HK-2 (cell line): Measurements from ENCODE around the gene ZDHHC19.
"Not testable (repeated sequence)": the region's sequence is repeated elsewhere in the genome, so short reads cannot be mapped to it uniquely, and the experiment has no call there.

Experiments used
- DNase-seq: peaks from one replicate; pipeline ENCODE4 v3.0.0-alpha.2; 2018; ENCODE audit not compliant: unreplicated experiment

ZDHHC19 gene

GRCh38 chr3:196210673-196211556 lies at the start of gene ZDHHC19:
ZDHHC19 (minus strand) TSS chr3:196211400; CDS start chr3:196211315, 85 bp downstream.
- no peak for DNase-seq

DNA sequence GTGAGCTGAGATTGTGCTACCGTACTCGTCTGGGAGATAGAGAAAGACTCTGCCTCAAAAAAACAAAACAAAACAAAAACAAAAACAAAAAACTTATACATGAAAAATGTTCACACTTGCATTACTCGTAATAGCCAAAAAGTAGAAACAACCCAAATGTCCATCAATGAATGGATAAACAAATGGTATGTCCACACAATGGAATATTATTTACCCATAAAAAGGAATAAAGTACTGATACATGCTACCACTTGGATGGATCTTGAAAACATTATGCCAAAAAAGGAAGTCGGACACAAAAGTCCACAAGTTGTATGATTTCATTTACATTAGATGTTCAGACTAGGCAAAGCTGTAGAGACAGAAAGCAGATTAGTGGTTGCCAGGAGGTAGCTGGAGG lies 49.6 kb upstream of the ZDHHC19 start:
- no peak for DNase-seq

- DNase-seq = no peak
Measured at GRCh38 chr3:196255776-196256175, 44.6 kb upstream of the ZDHHC19 start.

- DNase-seq = no peak
Measured at GRCh38 chr3:196254376-196255283, 43.4 kb upstream of the ZDHHC19 start.

DNA sequence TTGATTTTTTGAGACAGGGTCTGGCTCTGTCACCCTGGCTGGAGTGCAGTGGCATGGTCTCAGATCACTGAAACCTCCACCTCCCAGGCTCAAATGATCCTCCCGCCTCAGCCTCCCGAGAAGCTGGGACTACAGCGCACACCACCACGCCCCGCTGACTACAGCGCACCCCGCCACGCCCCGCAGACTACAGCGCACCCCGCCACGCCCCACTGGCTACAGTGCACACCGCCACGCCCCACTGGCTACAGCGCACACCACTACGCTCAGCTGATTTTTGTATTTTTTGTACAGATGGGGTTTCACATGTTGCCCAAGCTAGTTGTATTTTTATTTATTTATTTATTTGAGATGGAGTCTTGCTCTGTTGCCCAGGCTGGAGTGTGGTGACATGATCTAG lies 40.7 kb upstream of the ZDHHC19 start:
- no peak for DNase-seq

DNA sequence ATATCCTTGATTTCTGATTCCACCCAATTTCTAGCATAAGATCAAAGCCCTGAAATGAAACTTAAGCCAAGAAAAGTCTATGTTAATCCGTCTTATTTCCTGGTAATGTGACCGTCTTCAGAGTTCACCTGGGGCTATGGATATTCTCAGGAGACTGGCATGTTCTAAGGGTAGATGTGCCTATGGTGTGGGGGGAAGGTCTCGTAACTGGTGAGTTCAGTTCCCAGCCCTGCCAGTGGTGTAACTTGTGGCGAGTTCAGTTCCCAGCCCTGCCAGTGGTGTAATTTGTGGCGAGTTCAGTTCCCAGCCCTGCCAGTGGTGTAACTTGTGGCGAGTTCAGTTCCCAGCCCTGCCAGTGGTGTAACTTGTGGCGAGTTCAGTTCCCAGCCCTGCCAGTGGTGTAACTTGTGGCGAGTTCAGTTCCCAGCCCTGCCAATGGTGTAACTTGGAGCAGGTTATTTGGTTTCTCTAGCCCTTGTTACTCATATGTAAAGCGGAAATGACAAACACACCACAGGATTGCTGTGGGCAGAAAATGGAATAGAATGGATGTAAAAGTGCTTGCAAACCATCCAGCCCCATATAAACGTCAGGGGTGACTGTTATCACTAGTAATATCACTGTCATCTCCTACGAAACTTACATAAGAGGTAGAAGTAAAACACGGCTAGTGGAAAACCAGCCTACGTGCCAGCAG lies 35.6 kb upstream of the ZDHHC19 start:
- no peak for DNase-seq

DNA sequence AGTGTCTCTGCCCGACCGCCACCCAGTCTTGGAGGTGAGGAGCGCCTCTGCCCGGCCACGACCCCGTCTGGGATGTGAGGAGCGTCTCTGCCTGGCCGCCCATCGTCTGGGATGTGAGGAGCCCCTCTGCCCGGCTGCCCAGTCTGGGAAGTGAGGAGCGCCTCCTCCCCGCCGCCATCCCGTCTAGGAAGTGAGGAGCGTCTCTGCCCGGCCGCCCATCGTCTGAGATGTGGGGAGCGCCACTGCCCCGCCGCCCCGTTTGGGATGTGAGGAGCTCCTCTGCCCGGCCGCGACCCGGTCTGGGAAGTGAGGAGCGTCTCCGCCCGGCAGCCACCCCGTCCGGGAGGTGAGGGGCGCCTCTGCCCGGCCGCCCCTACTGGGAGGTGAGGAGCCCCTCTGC lies 33.0 kb upstream of the ZDHHC19 start:
- not testable (repeated sequence) for DNase-seq

- no peak for DNase-seq
Measured at GRCh38 chr3:196241704-196242103, 30.5 kb upstream of the ZDHHC19 start.

- no peak for DNase-seq
Measured at GRCh38 chr3:196240424-196240823, 29.2 kb upstream of the ZDHHC19 start.

DNA sequence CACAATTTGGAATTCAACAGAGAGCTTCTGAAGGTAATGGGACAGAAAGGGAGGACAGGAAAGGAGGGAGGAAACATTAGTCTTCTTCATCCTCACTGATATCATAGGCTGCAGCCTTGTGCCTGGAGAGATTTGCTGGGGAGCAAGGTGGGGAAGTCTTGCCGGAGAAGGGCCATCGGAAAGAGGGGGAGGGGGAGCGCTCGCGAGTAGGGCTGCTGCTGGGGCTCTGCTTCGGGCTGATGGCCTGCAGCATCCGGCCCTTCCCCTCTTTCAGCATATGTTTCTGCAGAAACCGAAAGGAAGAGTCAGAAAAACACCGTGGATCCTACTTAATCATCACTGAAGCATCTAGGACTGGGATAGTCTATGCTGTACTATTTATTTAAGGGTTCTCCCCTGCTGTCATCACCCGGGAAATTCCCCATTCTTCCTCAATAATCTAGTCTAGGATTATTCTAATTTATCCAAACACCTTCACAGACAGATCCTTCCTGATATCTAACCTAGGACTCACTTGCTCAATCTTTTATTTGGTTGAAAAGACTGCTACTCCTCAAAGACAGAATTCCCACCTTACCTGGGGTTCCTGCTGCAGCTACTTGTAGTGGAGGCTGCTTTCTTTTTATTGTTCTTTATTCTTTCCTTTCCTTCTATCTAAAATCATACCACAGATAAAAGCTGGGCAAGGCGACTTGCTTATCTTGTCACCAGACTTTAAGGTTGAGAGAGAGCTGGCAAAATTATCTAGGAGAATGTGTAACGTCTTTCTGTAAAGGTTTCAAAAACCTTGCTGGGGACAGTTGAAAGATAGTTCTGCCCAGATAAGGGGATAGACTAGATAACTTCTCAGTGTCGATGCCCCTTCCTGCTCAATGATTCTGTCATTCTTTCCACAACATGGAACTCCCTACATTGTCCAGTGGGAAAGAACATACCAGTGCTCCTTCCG lies 27.7 kb upstream of the ZDHHC19 start:
- DNase-seq = no peak

DNA sequence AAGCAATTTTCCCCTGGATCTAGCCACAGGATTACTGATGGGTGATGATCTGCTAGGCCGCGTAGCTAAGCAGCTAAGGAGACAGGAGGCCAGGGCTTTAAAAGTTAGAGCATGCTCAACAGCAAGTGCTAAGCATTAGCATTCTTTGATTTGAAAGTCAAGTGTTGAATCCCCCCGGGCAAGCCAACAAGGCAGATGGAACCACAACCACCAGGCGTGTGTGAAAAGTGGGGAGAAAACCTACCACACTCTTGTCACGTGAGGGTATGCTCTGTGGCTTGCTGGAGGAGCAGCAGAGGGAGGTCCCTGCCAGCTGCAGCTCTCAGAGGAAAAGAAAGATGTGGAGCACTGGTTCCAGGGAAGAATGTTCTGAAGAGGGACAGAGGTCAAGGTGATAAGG lies 26.0 kb upstream of the ZDHHC19 start:
- no peak for DNase-seq

- no peak for DNase-seq
Measured at GRCh38 chr3:196236223-196236622, 25.0 kb upstream of the ZDHHC19 start.

GRCh38 chr3:196235452-196236122 lies 24.4 kb upstream of the ZDHHC19 start:
- DNase-seq = no peak

DNA sequence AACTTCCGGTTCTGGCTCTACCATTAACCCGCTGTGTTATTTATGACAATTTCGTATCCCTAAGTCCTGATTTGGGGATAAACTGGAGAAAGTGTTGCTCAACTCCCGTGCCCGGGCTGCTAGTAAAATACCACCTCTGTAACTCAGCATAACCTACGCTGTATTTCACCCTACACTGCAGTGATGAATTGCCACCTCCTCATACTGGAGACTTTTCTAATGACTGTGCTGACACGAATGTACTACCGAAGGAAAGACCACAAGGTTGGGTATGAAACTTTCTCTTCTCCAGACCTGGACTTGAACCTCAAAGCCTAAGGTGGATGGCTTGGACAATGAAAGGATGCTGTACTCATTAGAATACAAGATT lies 21.7 kb upstream of the ZDHHC19 start:
- DNase-seq = no peak

DNA sequence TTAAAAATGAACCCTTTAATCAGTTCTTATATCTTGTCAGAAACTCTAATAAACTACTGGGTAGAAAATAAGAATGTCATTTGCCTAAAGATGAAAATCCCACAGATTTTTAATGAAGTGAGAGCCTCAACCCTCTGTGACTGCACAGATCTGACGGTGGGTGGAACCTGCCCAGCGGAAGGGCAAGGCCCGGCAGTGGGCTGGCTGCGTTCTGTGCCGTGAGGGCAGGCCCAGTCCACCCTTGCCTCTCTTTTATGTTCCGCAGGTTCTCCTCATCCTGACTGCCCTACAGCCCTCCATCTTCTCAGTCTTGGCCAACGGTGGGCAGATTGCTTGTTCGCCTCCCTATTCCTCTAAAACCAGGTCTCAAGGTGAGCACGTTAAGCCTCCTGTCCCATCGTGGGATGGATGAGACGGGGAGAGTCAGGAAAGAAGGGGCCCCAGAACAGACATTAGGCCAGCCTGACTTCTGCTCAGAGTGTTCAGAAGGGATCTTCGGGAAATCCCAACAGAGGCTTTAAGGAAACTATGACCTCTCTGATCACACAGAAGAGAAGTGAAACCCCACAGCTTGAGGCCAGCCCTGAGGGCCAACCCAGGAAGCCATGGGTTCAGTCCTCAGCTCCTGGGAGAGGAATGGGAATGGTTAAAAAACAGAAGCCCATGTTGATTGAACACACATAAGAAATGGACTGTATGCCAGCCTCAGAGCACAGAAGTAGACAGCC lies 21.1 kb upstream of the ZDHHC19 start:
- no peak for DNase-seq

GRCh38 chr3:196227629-196228493 lies 16.7 kb upstream of the ZDHHC19 start:
- DNase-seq = no peak

GRCh38 chr3:196227121-196227561 lies 15.9 kb upstream of the ZDHHC19 start:
- DNase-seq = no peak

GRCh38 chr3:196225763-196226364 lies 14.7 kb upstream of the ZDHHC19 start:
- no peak for DNase-seq
